GM18502 (cell line): ENCODE data around the gene C19orf25.

Experiments used
- ATAC-seq: cut with Tn5 transposase; IDR thresholded peaks from one replicate; pipeline ENCODE4 v1.9.1; 2021; ENCODE audit warnings: mild to moderate bottlenecking; ENCODE audit not compliant: unreplicated experiment, poor library complexity

The C19orf25 gene

DNA sequence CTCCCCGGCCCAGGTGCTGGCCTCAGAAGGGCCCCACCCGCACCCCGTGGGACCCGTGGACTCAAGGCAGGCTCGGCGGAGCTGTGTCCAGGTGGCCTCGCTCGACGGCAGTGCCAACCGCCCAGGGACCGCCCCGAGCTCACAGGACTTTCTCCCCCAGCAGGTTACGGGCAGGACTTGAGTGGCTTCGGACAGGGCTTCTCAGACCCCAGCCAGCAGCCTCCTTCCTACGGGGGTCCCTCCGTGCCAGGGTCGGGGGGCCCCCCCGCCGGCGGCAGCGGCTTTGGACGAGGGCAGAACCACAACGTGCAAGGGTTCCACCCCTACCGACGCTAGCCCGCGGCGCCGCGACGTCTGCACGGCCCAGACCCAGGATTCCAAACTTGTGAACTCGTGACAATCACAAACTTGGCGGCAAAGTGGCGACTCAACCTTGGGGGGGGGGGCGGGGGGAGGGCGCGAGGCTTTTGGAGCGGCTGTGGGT lies 44.4 kb downstream of the C19orf25 start:
- ATAC-seq, result no peak

DNA sequence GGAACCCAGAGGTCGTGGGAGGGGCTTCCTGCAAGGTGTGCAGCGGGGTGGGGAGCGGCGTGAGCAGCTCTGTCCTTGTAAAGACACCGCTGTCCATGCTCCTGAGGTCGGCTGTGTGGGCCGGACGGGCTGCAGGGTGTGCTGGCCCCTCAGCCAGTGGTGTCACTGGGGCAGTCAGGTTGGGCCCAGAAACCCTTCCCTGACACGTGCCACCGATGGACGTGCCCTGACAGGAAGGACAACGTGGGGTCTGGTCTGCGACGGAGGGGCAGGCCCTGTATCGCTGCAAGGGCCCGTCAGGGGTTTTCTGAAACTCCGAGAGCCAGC lies 45.0 kb downstream of the C19orf25 start:
- ATAC-seq, result no peak

DNA sequence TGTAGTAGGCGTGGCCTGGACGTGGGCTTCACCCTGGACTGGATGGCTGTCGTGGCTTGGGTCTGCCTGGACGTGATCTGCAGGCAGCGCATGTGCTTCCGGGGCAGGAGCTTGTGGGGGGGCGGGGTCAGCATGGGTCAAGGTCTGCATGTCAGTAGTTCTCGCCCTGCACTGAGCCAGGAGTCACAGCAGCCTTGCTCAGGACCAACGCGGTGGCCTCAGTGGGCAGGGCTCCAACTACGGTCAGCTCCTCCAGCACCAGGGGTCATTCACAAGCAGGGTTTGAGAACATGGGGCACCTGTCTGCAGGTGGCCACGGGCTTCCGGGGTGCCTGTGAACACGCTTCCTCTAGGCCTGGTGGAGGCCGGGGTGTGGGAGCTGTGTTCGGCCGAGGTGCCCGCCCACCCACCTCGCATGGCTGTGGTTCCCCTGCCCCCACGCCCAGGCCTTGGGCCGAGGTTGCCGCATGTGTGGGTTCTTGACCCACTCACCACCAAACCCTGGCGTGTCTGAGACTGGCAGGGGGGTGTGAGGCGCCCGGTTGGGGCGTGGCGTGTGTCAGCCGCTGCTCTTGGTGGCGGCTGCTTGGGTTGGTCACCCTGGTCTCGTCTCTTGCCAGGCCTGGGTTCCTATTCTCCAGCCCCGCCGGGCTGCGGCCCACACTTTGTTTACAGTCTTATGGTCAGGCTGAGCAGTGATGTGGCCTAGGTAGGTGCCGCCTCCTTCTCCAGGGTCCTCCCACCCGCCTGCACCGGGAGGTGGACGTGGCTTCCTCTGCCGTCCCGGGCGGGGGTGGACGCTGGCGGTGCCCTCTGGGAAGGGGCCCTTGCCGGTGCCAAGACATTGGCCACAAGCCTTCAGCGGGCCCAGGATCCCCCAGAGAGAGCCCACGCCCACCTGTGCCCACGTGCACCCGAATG lies 45.6 kb downstream of the C19orf25 start:
- no peak for ATAC-seq

DNA sequence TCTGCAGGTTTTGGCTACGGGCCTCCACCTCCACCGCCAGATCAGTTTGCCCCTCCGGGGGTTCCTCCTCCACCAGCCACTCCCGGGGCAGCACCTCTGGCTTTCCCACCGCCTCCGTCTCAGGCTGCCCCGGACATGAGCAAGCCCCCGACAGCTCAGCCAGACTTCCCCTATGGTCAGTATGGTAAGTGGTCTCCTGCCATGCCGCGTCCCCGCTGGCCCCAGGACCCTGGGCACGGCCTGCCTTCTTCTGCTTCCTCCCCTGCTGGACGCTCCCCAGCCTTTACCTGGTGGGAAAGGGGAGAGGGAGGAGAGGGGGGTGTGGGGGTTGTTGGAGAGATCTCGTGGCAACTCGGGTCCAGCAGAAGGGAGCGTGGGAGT lies 46.5 kb downstream of the C19orf25 start:
- ATAC-seq, result no peak

DNA sequence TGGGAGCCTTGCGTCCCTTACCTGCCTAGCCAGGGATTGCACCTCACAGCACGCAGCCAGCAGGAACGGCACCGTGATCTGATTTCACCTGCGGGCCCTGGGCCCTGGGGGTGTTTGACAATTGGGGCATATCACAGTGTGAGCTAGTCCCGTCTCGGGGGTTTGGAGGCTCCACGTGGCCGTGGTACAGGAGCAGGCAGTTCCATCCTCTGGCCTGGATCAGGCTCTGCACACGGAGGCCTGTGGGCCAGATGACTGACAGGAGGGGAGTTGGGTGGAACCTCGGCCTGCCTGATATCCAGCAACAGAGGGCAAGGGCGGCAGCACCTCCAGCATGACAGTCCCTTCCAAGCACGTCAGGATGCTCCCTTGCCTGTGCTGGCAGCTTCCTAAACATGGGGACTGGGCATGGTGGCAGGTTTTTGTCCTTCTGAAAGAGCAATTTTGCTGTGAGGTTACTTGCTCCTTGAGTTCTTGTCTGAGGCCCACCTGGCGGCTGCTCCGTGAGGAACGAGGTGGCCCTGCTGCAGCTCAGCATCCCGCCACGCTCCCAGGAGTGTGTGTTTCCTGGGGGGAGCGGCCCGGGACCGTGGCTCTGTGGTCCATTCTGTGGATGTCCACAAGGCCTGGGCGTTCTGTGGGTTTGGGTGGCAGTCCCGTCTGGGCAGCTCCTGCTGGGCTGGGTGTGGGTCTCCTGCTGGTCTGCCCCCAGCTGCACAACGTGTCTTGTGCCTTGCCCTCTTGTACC lies 47.1 kb downstream of the C19orf25 start:
- no peak for ATAC-seq

DNA sequence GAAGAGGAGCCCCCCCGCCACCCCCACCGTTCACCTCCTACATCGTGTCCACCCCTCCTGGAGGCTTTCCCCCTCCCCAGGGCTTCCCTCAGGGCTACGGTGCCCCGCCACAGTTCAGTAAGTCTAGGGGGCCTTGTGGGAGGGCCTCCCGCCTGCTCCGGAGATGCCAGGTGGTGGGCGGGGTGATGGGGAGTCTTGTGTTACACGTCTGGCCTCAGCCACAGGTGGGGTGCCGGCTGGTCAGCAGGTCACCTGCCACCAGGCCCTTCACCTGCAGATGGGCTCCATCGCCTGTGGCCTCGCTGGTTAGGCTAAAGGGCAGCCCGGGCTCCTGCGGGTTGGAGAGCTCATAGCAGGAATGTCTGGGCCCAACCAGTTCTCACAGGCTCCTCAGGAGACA lies 48.8 kb downstream of the C19orf25 start:
- no peak for ATAC-seq

DNA sequence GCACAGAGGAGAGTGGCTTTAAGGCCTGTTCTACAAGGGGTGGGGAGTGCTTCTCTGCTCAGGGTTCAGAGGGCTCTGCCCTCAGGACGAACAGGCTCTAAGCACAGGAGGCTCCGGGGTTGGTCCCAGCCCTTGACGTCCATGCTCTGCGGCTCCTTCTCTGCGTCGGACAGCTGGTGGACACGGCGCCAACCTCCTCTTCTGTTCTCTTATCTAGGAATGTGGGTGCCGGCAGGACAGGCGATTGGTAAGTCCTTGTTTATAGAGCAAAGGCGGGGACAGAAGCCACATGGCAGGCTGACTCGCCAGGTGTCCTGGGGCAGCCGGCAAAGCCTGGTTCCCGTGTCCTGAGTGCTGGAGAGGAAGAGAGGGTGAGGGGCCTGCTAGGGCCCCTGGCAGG lies 49.3 kb downstream of the C19orf25 start:
- no peak for ATAC-seq

DNA sequence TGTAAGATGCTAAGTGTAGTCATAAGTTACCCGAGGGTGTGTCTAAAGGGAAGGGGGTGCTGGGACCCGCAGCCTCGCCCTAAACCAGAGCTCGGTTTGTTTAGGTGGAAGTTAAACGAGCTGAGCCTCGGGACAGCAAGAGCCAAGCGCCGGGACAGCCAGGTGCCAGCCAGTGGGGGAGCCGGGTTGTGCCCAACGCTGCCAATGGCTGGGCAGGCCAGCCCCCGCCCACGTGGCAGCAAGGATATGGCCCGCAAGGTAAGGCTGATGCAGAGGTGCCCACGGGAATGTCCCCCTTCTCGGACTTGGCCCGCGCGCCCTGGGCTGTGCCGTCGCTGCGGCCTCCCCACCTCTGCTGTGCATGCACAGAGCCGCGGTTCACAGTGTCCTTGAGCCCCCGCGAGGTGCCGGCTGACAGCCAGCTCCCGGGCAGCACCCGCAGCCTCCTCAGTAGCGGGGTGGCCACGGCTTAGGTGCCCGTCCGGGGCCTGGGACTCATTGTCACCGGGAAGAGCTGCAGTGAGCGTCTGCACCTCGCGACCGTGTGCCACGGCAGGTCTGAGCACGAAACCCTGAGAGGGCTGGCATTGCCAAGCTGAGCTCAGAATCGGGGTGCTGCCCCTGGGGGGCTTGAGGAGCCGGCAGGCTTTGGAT lies 50.1 kb downstream of the C19orf25 start:
- ATAC-seq, result no peak

DNA sequence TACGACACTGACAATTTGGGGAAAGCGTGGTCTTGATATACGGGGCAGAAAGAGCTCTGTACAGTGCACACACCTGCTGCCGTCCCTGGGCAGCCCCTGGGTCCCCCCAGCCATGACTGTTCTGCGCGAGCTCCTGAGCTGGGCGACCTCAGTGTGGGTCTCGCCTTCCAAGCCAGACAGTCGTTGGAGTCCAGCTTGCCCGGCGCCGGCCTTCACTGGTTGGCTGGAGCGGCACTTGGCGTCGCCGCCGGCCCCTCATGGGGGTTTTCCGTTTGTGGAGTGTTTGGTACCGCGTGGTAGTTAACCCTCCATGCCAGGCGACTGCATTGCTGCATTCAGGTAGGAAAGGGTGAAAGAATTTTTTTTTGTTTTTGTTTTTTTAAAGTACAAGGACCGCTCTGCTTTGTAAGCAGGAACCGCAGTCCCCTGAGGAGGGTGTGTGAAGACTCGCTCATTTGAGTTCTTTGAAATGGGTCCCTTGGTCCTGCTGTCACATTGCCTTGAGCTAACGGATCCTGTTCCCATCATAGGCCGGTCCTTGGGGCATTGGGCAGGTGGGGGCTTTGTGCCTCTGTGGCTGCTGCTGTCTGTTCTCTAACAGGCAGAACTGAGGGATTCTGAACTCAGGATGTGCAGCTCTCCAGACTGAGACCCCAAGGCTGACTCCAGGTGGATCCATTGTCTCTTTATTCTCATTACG lies 51.6 kb downstream of the C19orf25 start:
- ATAC-seq, result no peak

DNA sequence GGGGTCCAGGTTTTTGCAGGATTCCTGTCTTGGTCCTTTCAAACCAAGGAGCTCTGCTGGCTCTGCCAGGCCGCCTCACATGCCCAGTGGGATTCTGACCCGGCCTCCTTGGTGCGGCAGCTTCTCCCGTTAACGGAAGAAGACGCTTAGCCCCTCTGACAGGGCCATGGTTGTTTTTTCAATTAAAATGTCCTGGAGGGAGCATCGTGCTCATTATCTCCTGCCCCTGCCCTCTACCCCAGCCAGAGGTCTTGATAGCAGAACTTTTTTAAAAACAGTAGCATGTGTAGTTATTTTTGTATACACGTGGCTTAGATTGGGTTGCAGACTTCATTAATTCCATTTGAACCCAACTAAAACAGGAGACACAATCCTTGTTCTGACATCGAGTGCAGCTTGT lies 52.3 kb downstream of the C19orf25 start:
- ATAC-seq, result no peak

DNA sequence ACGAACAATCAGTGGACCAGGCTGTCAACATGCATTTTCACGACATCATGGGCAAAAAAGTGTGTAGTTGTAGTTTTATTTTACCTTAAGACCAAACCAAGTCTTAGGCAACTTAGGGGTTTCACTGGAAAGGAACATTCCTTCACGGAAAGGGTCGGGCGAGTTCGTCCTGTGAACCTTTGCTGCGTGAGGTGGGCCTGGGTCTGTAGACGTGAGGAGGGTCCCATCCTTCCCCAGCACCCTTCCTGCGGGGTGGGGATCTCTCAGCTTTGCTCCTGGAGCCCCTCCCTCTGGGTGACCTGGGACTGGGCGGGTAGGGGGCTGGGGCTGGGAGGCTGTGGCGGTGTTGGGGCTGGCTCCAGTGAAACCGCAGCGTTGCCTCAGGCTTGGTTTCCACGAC lies 53.1 kb downstream of the C19orf25 start:
- no peak for ATAC-seq

DNA sequence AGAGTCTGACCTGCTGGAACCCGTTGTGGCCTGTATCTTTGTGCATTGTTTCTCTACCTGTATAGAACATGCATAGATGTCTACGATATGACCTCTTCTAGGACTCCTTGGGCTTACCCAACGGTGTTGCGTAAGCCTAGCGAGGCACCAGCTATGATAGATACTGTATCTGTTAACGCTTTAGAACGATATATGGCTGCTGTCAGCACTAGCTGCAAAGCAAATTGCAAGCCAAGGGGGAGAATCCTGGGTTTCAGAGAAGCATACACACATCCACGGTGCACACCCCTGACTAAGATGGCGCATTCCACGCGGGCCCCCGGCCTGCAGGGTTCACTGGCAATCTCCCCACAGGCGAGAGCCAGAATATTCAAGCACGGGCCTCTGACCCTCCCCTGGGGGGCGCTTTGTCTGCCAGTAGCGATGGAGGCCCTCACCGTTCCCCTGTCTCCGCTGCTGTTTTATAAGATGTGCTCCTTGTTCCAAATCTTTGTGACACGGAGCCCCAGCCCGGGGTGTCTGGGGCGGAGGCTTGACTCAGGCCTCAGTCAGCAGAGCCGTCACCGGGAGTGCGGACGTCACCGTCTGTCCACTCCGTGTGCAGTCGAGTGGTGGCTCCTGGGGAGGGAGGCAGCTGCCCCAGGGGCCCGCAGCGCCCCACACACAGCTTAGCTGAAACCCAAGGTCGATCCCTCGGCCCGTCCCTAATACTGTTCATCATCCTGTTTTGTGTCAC lies 53.7 kb downstream of the C19orf25 start:
- ATAC-seq, result no peak

DNA sequence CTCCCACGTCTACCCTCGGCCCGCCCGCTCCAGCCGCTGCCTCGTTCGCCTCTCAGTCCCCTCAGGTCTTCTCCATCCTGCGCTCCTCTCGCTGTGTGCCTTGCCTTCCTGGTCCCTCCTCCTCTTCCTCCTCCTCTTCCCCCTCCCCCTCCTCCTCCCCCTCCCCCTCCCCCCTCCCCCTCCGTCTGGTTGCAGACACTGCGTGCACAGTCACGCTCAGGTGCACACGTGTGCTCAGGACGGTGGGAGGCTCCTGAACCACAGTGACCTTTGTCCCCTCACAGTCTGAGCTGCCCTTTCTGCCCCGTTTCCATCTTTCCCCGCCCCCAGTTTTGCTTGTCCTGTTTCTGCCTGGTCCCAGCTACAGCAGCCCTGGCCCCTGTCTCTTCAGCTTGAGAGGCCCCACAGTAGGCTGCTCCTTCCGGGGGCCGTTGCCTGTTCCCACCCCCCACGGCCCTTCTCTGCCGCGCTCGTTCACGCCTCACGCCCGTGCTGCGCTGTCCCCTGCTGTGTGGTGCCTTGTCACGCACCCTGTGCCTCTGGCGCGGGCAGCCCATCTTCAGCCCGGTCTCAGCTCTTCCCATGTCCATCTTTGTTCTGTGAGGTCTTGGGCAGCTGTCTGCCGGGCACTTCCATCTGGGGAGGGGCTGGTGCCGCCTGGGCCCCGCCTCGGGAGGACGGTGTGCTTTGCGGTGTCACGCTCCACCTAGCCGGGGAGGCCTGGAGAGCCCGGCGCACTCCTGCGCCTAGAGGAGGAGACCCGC lies 54.6 kb downstream of the C19orf25 start:
- ATAC-seq, result no peak

DNA sequence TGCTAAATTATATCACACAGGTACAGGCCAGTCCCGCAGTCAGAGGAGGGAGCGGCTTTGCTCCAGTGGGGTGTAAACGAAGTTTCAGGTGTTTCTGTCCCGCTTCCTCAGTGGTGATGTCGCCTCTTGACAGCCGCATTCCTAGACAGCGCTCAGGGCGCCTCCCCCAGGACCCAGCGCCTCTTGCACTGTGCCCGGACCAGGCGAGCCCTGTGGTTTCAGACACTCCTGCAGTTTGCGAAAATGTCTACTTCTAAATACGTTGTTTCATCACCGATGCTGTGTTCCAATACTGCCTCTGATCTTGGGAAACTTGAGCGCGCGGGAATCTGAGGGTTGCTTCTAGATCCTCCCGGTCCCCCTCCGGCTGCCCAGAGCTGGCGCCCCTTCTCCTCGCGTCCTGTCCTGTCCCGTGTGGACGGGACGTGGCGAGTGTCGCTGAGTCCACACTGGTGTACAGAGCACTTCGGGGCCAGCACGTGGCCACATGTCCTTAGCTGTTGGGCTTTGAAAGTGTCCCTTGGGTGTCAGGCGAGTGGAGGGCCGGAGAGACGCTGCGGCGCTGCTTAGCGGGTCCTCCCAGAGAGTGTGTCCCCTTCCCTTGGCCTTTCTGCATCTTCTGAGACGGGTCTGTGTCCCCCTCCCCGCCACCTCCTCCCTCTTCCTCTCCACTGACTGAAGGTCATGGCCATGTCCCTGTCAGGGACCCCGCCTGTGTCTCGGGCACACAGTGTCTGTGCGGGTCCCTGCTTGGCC lies 55.4 kb downstream of the C19orf25 start:
- ATAC-seq, result no peak
